NK-92 treated with Interleukin-12 subunit alpha and Interleukin-12 subunit beta, amount 100 ng/mL, for 24 hours (cell line): ENCODE data around the gene LSM5.

Experiments used
- DNase-seq: peaks from one replicate; lab custom pipeline; 2025; lab: John Stamatoyannopoulos, UW

The LSM5 gene

DNA sequence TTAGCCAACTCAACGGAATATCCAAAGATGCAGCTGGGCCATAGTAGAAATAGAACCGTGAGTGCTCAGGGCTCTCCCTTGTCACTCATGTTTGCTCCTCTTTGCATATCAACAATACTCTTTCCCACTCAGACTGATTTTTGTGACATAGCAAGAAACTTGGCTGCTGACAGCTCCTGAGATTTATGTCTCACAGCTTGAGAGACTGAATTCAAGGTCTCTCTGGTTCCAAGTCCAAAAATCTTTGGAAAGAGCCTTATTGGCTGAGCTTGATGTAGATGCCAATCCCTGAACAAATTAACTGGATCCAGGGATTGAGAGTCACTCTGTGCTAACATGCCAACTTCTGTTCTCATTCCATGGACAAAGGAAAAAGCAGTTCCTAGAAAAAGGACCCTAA, 30.4 kb downstream of the LSM5 start:
- DNase-seq: no peak

DNA sequence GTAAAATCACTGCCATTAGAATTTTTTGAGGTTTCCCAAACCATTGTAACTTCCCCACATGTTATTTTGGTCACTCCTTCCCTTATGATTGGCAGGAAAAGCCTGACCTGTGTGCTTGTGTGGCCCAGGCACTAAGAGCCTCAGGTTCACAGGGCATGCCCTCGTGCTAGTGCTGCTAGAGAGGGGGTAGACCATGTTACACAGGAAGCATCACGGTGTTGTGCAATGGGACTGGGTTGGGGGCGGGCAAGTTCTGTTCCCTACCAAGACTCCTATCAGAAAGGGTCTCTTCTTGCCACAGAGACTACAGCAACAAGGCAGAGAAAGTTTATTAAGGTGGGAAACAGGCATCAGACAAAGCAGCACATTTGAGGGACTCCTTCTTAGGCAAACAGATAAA, 32.2 kb downstream of the LSM5 start:
- DNase-seq: no peak

DNA sequence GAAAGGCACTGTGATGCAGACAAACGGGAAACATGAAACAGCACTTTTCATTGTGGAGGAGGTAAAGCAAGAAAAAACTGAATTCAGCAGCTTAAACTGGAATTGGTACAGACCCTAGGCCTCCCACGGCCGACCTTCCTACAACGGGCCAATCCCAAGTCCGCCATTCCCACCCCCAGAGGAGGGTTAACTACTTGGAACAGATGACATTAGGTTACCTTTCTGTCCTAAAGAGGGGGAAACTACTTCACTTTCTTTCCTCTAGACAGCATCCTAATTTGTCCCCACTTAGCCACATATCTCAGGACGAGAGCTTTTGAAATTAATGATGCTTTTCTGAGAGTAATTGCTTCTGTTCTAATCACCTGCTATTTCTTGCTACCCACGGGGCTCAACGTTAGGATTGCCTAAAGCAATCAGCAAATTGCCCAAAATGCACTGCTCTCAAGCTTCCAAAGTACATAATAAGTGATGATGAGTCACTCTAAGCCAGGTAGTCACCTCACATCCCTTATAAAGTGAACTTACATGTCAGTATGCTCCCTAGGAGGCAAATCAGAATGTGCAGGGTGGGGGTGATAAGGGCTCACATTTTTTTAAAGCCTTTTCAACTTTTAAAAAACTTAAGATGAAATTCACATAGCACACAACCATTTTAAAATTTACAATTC, 36.7 kb downstream of the LSM5 start:
- no peak for DNase-seq

DNA sequence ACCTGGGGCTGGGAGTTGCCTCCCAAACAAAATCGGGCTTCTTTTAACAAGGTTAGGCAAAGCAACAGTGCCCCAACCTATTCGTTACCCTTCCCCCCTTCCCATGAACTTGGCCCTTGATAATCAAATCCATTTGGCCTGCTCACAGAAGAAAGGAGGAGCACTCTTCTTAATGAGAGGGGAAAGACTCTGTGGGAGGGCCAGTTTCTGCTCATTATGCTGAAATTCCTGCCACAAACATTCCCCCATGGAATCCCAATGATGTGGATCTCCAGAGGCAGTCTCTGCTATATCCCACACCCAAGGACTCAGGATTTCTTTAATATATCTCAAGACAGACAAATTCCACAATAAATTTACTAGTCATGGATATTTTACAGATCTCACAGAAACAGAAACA, 43.0 kb downstream of the LSM5 start:
- DNase-seq: no peak

DNA sequence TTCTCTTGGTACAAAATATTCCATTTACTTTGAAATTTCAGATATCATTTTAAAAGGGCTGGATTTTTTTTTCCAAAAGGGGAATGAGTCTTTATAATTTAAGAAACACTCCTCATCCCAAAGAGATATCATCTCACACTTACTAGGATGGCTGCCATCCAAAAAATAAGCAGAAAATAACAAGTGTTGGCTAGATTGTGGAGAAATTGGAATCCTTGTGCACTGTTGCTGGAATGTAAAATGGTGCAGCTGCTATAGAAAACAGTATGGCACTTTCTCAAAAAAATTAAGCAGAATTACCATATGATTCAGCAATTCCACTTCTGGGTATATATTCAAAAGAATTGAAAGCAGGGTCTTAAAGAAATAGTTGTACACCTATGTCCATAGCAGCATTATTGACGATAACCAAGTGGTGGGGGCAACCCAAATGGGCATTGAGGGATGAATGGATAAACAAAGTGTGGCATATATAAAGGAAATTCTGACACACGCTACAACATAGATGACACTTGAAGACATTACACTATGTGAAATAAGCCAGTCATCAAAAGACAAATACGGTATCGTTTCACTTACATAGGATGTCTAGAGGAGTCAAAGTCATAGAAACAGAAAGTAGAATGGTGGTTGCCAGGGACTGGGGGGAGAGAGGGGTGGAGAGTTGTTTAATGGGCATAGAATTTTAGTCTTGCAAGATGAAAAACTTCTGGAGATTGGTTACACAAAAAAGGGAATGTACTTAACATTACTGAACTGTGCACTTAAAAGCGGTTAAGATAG, 53.8 kb downstream of the LSM5 start:
- no peak for DNase-seq
